ENCODE results near the gene INSIG2.

GRCh38 chr2:118049816-118050140 lies 38.5 kb upstream of the INSIG2 start:
- TF ChIP-seq PBX3 (IDR thresholded peaks at IDR 0.05): no peak
- no peak for TF ChIP-seq CTCF (IDR thresholded peaks at IDR 0.05)
- no peak for TF ChIP-seq EZH2phosphoT487 (IDR thresholded peaks at IDR 0.05; ENCODE audit: borderline replicate concordance, low read depth)
- TF ChIP-seq TAF1 (IDR thresholded peaks at IDR 0.05; ENCODE audit: borderline replicate concordance, low read depth, low read length): no peak
- TF ChIP-seq RAD21 (IDR thresholded peaks at IDR 0.05; ENCODE audit: low read length): no peak
- TF ChIP-seq ZBTB33 (IDR thresholded peaks at IDR 0.05; ENCODE audit: borderline replicate concordance, low read depth): no peak
- TF ChIP-seq EP300 (IDR thresholded peaks at IDR 0.05; ENCODE audit: borderline replicate concordance in 1 of 2, low read depth in 1 of 2, low read length in 1 of 2): no peak
- TF ChIP-seq JUND (IDR thresholded peaks at IDR 0.05): no peak
